Keratinocyte (primary cell): ENCODE data around the gene COA8. TPM values are rescaled to one million over a fixed set of nuclear protein-coding genes. Genes with fewer than 3 reads are reported as not detected.

Source experiments
- DNase-seq: peaks from one replicate; pipeline ENCODE4 v3.0.0-alpha.2; 2011; ENCODE audit warnings: low read depth, missing footprints, low spot score
- FAIRE-seq: peaks from 2 replicates; lab custom pipeline; 2011; peaks lifted over from hg19 to GRCh38; lab: Jason Lieb, UNC
- H2AFZ ChIP-seq: 2 replicates; pipeline ENCODE4 v1.6.0; 2012; ENCODE audit warnings: low read length, control low read depth, inconsistent platforms; ENCODE audit not compliant: control insufficient read depth
- H3K27ac ChIP-seq: 2 replicates; pipeline ENCODE4 v1.5.1; 2011; ENCODE audit warnings: low read length; ENCODE audit not compliant: control insufficient read depth, insufficient read depth
- H3K27me3 ChIP-seq: 3 replicates; pipeline ENCODE4 v1.6.0; 2011; ENCODE audit warnings: low read length; ENCODE audit not compliant: control insufficient read depth, insufficient read depth; ENCODE audit errors: extremely low read depth
- H3K36me3 ChIP-seq, 2 experiments: 2 replicates in 1 of 2; 3 replicates in 1 of 2; pipeline ENCODE4 v1.5.1; 2011; ENCODE audit warnings: low read length in 2 of 2, mild to moderate bottlenecking in 1 of 2; ENCODE audit not compliant: control insufficient read depth in 2 of 2, insufficient read depth in 2 of 2; ENCODE audit errors: extremely low read depth in 1 of 2
- H3K4me1 ChIP-seq: 3 replicates; pipeline ENCODE4 v1.5.1; 2011; ENCODE audit warnings: low read length; ENCODE audit not compliant: control insufficient read depth, insufficient read depth; ENCODE audit errors: extremely low read depth
- H3K4me2 ChIP-seq: 3 replicates; pipeline ENCODE4 v1.6.0; 2011; ENCODE audit warnings: low read depth, low read length; ENCODE audit not compliant: control insufficient read depth, insufficient read depth; ENCODE audit errors: extremely low read depth
- H3K4me3 ChIP-seq, 3 experiments: fragments of 200-600 bp in 1 of 3; sonication (generic) in 1 of 3; 2 replicates in 2 of 3; 3 replicates in 1 of 3; pipeline ENCODE4 v1.5.1; 2011 to 2016; ENCODE audit warnings: low read length in 3 of 3, mild to moderate bottlenecking in 3 of 3, control low read depth in 2 of 3, inconsistent platforms in 1 of 3, low read depth in 1 of 3, mixed read lengths in 1 of 3, mixed run types in 1 of 3, moderate library complexity in 1 of 3; ENCODE audit not compliant: control insufficient read depth in 2 of 3, insufficient read depth in 2 of 3; ENCODE audit errors: extremely low read depth in 1 of 3
- H3K79me2 ChIP-seq: 2 replicates; pipeline ENCODE4 v1.6.0; 2012; ENCODE audit warnings: low read length; ENCODE audit not compliant: control insufficient read depth, insufficient read depth
- H3K9ac ChIP-seq: 3 replicates; pipeline ENCODE4 v1.6.0; 2011; ENCODE audit warnings: low read length; ENCODE audit not compliant: control insufficient read depth, insufficient read depth; ENCODE audit errors: extremely low read depth
- H3K9me1 ChIP-seq: 3 replicates; pipeline ENCODE4 v1.6.0; 2011; ENCODE audit warnings: low read length; ENCODE audit not compliant: control insufficient read depth, insufficient read depth; ENCODE audit errors: extremely low read depth
- H3K9me3 ChIP-seq: 2 replicates; pipeline ENCODE4 v1.5.1; 2012; ENCODE audit warnings: low read depth, low read length; ENCODE audit not compliant: control insufficient read depth
- H4K20me1 ChIP-seq: 3 replicates; pipeline ENCODE4 v1.6.0; 2011; ENCODE audit warnings: low read length; ENCODE audit not compliant: control insufficient read depth, insufficient read depth; ENCODE audit errors: extremely low read depth
- CTCF ChIP-seq, 3 experiments: IDR thresholded peaks in 1 of 3; conservative IDR thresholded peaks in 1 of 3; optimal IDR thresholded peaks in 1 of 3; 2 replicates in 2 of 3; 3 replicates in 1 of 3; pipeline versions ENCODE3 to v1.5.1; 2011; ENCODE audit warnings: low read length in 3 of 3, mild to moderate bottlenecking in 3 of 3, moderate library complexity in 2 of 3, control low read depth in 1 of 3, inconsistent platforms in 1 of 3; ENCODE audit not compliant: insufficient read depth in 2 of 3; ENCODE audit errors: extremely low read depth in 1 of 3
- EZH2 ChIP-seq: IDR thresholded peaks from one replicate; pipeline ENCODE4 v1.6.1; 2012; ENCODE audit warnings: inconsistent platforms, mild to moderate bottlenecking, low read length, moderate library complexity
- dilution Hi-C: fragments of 300-500 bp; cut with MboI; formaldehyde crosslinking; loops from one replicate; pipeline ENCODE4 v1.7.0; 2020; ENCODE audit warnings: low sequenced_read_pairs; ENCODE audit not compliant: extremely low pct_ligation_motif_present
- polyA plus RNA-seq, 5 experiments: library from polyadenylated mRNA; depleted of rRNA in 3 of 5; stranded (reverse) in 3 of 5; stranded (forward) in 1 of 5; unstranded in 1 of 5; fragments of >200 nt; gene quantifications; 1 replicate in 1 of 5; 2 replicates in 3 of 5; 3 replicates in 1 of 5; pipeline versions ENCODE4 v1.2.1 to v1.2.3, GENCODE V29; 2011 to 2012; ENCODE audit warnings: missing spikeins in 2 of 5, low read depth in 1 of 5, low replicate concordance in 1 of 5

The COA8 gene
- polyA plus RNA-seq, 1 donor (not counting 4 experiments of a cell fraction or from before 2014, with no cell fraction given), result 24.8 TPM

GRCh38 chr14:103531421-103532215, 31.1 kb upstream of the COA8 start:
- H3K27me3 ChIP-seq, result no peaks in the 10 kb centered on the region
- peaks cover 32% of the 10 kb centered on the region for H3K79me2 ChIP-seq
- TF ChIP-seq CTCF (optimal IDR thresholded peaks at IDR 0.05 in 1 of 3, IDR thresholded peaks at IDR 0.05 in 1 of 3, conservative IDR thresholded peaks at IDR 0.05 in 1 of 3; ENCODE audit: extremely low read depth in 1 of 3, insufficient read depth in 2 of 3, low read length in 3 of 3) (no peak), EZH2 (no peak)
- no peaks in the 10 kb centered on the region for H3K9me1 ChIP-seq
- FAIRE-seq (no peak), DNase-seq (no peak)
- H3K36me3 ChIP-seq, result peaks cover 8 to 22% of the 10 kb centered on the region in 2 experiments
- no peaks in the 10 kb centered on the region for H4K20me1 ChIP-seq
- dilution Hi-C loops, result no loop called here
- H2AFZ ChIP-seq, result no peak overlapping the region
- peaks cover 28% of the 10 kb centered on the region for H3K4me1 ChIP-seq
- no peak overlapping the region for H3K4me3 ChIP-seq
- no peaks in the 10 kb centered on the region for H3K9me3 ChIP-seq
- no peak overlapping the region for H3K27ac ChIP-seq
- no peak overlapping the region for H3K9ac ChIP-seq
- no peak overlapping the region for H3K4me2 ChIP-seq

- Histone ChIP-seq H2AFZ (no peak overlapping the region), H3K27me3 (no peaks in the 10 kb centered on the region), H3K9me1 (no peaks in the 10 kb centered on the region), H4K20me1 (no peaks in the 10 kb centered on the region), H3K4me1 (peaks cover 22% of the 10 kb centered on the region), H3K27ac (no peak overlapping the region), H3K9ac (no peak overlapping the region), H3K4me3 (no peak overlapping the region), H3K36me3 (peaks cover 8 to 22% of the 10 kb centered on the region in 2 experiments), H3K9me3 (no peaks in the 10 kb centered on the region), H3K79me2 (peaks cover 32% of the 10 kb centered on the region), H3K4me2 (no peak overlapping the region)
- dilution Hi-C loops, result no loop called here
- FAIRE-seq (no peak), DNase-seq (no peak)
- TF ChIP-seq EZH2 (no peak), CTCF (optimal IDR thresholded peaks at IDR 0.05 in 1 of 3, IDR thresholded peaks at IDR 0.05 in 1 of 3, conservative IDR thresholded peaks at IDR 0.05 in 1 of 3; ENCODE audit: extremely low read depth in 1 of 3, insufficient read depth in 2 of 3, low read length in 3 of 3) (no peak)
Measured at GRCh38 chr14:103532216-103533136, 30.3 kb upstream of the COA8 start.
